A673 (cell line): ENCODE results near the gene ZNF385B.

Source experiments
- CTCF ChIP-seq: fragments of 300-800, 200-600 bp; sonication (generic); conservative IDR thresholded peaks from 2 replicates; pipeline ENCODE4 v1.5.1; 2017; ENCODE audit warnings: low read depth, mild to moderate bottlenecking, antibody characterized with exemption, low read length, moderate library complexity, mixed read lengths
- EZH2 ChIP-seq: fragments of 200-600 bp; sonication (generic); IDR thresholded peaks from 2 replicates; pipeline ENCODE4 v1.6.1; 2017; ENCODE audit warnings: borderline replicate concordance, low read depth, mild to moderate bottlenecking, mixed read lengths, antibody characterized with exemption, low read length; ENCODE audit not compliant: poor library complexity, severe bottlenecking

DNA sequence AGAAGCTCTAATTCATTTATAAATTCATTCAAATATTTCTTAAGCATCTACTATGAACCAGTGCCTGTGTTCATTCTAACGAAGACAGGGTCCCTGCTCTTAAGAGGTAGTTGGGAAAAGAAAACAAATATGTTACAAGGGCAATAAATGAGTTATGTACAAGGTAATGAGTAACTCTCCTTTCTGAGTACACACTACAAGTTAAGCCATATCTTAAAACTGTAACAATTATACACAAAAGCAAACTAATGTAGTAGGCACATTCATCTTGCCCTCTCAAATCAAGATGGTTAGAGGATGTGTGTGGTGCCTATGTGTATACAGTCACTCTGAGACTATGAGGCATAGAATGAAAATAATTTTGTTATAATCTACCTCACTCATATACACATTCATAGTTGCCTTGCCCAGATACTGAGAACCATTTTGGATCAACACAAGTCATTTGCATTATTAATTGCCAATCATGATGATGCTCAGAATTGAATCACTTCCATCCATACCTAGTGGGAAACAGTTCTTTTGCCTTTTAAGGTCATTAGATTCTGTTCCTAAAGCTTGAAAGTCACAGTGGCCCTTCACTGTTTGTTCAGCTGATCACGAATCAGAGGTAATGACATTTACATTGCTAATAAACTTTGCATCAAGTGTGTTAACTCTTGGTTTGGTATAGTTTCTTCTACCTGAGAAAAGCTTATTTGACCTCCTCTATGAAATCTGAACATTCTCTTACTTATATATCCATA lies 283.1 kb downstream of the ZNF385B start:
- TF ChIP-seq CTCF (no peak), EZH2 (no peak)
